HG03064 (cell line): ENCODE data around the gene PGM5.
A peak's percentile ranks its signal among the peaks of the same experiment; 100 is the strongest.
"Not testable (repeated sequence)": the region's sequence is repeated elsewhere in the genome, so short reads cannot be mapped to it uniquely, and the experiment has no call there.

Experiments used
- ATAC-seq: cut with Tn5 transposase; IDR thresholded peaks from one replicate; pipeline ENCODE4 v1.9.1; 2021; ENCODE audit warnings: low read depth; ENCODE audit not compliant: unreplicated experiment

PGM5 gene

GRCh38 chr9:68375789-68376188, 19.4 kb downstream of the PGM5 start:
- not testable (repeated sequence) for ATAC-seq

- ATAC-seq: peak; percentile 75
Measured at GRCh38 chr9:68377723-68378122, 21.3 kb downstream of the PGM5 start.

GRCh38 chr9:68383894-68384293, 27.5 kb downstream of the PGM5 start:
- not testable (repeated sequence) for ATAC-seq

GRCh38 chr9:68389558-68389957, 33.1 kb downstream of the PGM5 start:
- not testable (repeated sequence) for ATAC-seq

GRCh38 chr9:68390737-68391136, 34.3 kb downstream of the PGM5 start:
- not testable (repeated sequence) for ATAC-seq

GRCh38 chr9:68396411-68397094, 40.1 kb downstream of the PGM5 start:
- not testable (repeated sequence) for ATAC-seq

- ATAC-seq: not testable (repeated sequence)
Measured at GRCh38 chr9:68397095-68397423, 40.6 kb downstream of the PGM5 start.

- ATAC-seq: not testable (repeated sequence)
Measured at GRCh38 chr9:68397796-68398195, 41.4 kb downstream of the PGM5 start.

GRCh38 chr9:68398324-68398723, 41.9 kb downstream of the PGM5 start:
- not testable (repeated sequence) for ATAC-seq

- not testable (repeated sequence) for ATAC-seq
Measured at GRCh38 chr9:68404421-68405185, 48.2 kb downstream of the PGM5 start.

- ATAC-seq: not testable (repeated sequence)
Measured at GRCh38 chr9:68411865-68412264, 55.5 kb downstream of the PGM5 start.

- ATAC-seq: not testable (repeated sequence)
Measured at GRCh38 chr9:68412754-68413153, 56.3 kb downstream of the PGM5 start.

- not testable (repeated sequence) for ATAC-seq
Measured at GRCh38 chr9:68415065-68415464, 58.7 kb downstream of the PGM5 start.

GRCh38 chr9:68416936-68417564, 60.6 kb downstream of the PGM5 start:
- ATAC-seq: no peak

GRCh38 chr9:68417762-68418161, 61.4 kb downstream of the PGM5 start:
- no peak for ATAC-seq

- no peak for ATAC-seq
Measured at GRCh38 chr9:68418259-68418845, 61.9 kb downstream of the PGM5 start.

GRCh38 chr9:68419901-68420300, 63.5 kb downstream of the PGM5 start:
- ATAC-seq: no peak

- no peak for ATAC-seq
Measured at GRCh38 chr9:68426755-68427154, 70.3 kb downstream of the PGM5 start.

GRCh38 chr9:68427216-68427977, 71.0 kb downstream of the PGM5 start:
- no peak for ATAC-seq

GRCh38 chr9:68428481-68428880, 72.1 kb downstream of the PGM5 start:
- ATAC-seq: no peak
